HCEC 1CT (cell line): ENCODE results near the gene AUTS2.

Experiments
- DNase-seq: peaks from one replicate; pipeline ENCODE4 v3.0.0-alpha.2; 2017

The AUTS2 gene

DNA sequence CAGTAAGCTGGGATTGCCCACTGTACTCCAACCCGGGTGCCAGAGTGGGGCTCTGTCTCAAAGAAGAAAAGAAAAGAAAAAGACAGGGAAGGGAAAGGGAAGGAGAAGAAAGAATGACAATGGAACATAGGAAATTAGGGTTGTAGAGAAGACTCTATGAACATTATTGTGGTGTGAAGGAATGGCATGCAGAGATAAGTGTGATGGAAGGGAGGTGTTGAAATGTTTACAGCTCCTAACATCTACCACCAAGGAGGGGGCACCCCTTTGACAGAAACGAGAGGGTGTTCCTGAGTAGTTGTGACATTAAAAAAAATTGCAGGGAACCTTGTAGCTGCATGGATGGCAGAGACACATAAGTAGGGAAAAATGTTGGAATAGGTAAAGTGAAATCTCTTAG, 27.5 kb downstream of the AUTS2 start:
- DNase-seq = no peak

DNA sequence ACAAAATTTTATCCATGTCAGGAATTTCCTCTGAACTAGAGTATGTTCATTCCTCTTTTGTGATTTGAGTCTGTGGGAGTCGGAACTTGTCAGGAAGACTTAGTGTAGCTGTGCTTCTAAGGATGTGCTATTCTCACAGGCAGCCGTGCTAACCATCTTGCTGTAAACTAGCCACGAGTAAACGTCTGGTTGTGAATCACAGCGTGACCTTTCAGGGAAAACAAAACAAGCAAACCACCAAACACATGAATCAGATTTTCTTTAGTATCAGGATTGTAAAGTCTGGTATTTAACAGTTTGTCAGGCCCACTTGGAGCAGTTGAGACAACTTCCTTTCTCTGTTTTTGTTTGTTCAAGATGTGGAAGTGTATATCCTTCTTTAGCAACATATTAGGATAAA, 32.0 kb downstream of the AUTS2 start:
- DNase-seq = no peak

DNA sequence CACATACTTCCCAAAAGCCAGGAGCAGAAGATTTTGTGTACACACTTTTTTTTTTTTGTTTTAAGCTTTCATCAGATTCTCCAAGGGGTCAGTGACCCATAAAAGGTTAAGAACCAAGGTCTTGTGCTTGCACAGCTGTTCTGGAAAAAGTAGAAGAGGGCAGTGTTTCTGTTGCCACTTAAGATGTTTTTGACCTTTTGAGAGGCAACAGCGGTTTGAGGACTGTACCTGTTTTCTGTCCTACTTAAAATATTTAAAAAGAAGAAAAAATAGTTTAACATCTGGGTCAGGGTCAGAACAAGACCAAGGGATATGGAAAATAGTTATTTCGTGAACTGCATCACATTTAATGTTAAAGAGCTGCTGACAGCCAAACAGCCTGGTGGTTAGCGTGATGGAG, 32.9 kb downstream of the AUTS2 start:
- DNase-seq = no peak

DNA sequence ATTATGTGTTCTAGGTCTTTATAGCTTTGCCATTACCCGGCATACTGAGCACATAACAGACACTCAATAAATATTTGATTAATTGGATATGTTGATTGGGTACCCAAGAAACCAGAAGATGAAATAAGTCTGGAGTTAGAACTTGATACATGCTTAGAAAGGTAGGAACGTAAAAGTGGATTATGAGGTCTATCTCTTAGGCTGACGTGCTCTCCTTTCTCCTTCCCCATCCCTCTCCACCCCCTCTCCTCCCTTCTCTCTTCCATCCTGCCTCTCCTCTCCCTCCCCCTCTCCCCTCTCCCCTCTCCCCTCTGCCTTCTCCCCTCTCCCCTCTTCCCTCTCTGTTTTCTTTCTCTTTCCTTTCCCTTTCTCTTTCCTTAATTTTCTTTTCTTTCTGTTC, 34.0 kb downstream of the AUTS2 start:
- no peak for DNase-seq

DNA sequence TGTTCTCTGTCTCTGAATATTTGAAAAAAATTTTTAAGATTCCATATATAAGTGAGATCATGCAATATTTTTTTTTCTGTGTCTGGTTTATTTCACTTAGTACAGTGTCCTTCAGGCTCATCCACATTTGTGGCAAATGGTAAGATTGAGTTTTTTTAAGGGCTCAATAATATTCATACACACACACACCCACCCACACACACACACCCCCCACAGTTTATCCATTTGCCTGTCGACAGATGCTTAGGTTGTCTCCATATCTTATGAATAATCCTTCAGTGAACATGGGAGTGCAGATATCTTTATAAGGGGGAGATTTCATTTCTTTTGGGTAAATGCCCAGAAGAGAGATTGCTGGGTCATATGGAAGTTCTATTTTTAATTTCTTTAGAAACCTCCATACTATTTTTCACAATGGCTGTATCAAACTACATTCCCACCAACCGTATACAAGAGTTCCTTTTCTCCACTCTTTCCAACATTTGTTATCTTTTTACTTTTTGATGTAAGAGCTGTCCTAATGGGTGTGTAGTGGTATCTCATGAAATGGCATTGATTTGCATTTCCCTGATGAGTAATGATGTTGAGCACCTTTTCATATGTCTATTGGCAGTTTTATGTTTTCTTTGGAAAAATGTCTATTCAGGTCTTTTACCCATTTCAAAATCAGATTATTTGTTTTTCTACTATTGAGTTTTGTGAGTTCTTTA, 35.0 kb downstream of the AUTS2 start:
- DNase-seq = no peak

DNA sequence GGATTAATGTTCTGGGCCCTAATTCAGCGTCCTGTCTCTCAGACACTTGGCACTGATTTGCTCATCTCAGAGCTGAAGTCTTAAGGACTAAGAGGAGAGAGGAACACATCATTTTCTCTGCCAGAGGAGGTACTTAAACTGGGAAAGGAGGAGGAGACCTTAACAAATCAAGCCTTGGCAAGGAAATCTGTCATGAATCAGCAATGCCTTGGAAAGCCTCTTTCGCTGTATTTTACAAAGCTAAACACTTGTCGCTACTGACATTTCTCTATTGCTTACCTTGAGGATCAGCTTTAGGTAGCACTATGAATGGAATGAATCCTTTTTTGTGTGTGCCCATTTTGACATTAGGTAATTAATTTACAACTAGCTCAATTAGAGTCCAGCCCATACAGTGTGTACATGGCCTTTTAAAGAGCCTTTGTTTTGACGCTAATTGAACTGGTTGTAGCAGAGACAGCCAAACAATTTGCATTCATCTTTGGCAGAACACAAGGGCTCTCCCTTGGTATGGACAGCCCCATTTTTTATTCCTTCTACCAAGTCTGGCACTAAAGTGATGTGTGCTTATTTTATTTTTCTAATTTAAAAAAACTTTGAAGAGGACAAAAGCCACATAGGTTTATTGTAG, 37.4 kb downstream of the AUTS2 start:
- DNase-seq = no peak

DNA sequence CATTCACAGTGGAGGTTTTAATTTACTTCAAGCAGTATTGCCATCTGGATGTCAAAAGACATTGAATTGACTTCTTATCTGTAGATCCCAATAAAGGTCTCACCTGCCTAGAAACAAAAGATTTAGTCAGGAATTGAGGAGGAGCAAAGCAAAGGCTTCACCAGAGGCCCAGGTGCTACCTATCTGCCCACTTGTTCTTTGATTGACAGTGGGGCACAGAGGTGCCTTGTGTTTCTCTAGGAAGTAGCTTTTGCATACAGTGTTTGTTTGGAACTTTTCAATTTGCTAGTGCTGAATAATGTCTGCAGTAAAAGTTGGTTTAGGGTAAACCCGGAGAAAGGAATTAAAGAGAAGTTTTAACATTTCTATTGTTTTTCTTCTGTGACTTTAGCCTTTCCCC, 40.4 kb downstream of the AUTS2 start:
- no peak for DNase-seq

DNA sequence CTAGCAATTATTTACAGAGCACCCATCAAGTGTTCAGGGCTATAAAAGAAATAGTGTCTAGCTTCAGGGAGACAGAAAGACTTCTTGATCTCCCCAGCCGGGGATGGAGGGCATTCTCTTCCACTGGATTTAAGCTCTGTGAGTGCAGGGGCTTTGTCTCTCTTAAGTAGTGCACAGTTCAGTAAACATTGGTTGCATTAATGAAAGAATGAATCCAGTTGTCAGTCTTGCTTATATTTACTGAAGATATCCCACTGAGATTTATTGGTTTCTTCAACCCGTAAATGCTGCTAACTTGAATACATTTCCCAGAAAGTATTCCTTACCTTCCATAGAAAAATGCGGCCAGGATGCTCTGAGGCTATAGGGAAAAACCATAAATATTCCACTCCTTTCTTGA, 41.9 kb downstream of the AUTS2 start:
- DNase-seq = no peak

DNA sequence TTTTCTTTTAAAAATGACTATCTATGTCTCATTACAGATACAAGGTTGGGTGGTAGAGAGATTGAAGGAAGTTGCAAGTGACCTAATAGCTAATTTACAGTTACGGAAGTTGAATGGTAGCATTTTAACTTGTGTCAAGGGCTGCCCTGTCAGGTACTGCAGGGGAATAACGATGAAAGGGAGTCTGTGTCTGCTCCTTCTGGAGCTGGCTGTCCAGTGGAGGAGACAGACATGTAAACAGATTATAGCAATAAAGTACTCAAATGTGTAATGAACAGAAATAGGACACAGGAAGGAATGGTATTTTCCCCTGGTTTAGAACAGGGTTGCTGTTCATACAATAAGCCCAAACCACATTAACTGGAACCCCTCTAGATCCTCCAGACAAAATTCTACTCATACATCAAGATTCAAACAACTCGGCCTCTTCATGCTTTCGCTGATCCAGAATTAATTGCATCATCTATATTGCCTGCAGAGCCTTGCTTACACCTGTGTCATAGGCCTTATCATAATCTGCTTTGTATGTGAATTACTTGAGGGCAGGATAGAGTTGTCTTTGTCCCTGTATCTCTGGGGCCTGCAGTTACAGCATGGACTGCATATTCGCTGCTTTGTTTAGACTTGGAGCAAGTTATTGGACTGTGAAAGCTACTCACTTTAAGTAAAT, 42.8 kb downstream of the AUTS2 start:
- no peak for DNase-seq

DNA sequence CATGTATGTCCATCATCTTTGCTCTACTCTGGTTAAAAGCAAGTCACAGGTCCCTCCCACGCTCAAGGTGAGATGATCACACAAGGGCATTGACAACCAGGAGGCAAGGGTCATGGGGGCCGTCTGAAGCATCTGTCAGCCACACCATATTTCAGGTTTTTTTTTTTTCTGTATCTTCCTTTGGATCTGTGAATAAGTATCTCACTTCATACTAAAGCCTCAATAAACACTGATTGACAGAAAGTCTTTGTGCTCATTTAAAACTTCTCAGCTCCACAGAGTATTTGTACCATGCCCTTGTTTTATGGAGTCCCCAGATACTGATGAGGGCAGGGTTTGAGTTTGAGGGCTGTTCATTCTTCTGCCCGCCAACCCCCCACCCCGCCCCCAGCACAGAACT, 45.0 kb downstream of the AUTS2 start:
- no peak for DNase-seq

DNA sequence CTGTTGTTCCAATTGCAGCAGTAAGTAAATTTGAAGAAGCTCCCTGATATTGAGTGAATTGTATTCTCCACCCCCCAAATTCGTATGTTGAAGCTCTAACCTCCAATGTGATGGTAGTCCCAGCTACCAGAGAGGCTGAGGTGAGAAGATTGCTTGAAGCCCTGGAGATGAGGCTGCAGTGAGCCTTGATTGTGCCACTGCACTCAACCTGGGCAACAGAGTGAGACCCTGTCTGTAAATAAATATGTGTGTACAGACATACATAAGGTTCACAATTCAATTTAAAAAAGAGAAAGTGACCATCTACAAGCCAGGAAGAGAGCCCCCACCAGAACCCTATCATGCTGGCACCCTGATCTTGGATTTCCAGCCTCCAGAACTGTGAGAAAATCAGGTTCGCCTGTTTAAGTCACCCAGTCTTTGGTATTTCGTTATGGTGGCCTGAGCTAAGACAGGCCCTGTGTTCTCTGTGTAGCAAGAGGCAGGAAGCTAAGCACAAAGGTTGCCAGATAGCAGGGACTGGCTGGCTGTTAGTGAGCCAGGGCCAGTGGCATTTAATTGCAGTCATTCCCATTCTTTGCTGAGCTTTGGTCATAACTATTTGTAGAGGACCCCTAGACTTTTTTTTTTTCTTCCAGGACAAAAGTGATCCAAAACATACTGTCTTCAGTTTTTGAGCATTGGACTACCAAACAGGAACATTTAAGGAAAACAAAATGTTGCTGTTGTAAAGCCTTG, 45.6 kb downstream of the AUTS2 start:
- no peak for DNase-seq

DNA sequence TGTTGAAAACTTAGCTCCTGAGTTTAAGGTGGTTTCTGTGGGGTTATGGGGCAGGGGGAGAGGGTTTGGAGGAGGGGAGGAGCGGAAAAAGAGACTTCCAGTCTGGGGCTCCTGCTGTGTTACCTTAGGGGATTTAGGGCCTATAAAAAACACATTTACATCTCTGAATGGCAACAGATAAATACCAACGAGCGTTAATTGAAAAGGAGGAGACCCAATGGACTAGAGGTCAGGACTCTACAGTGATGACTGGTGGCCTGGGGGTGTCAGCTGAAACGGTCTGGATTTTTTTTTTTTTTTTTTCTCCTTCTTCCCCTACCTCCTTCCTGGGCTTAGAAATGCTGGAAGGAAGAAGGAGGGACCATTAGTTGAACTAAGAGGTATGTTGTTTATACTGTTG, 47.4 kb downstream of the AUTS2 start:
- no peak for DNase-seq

DNA sequence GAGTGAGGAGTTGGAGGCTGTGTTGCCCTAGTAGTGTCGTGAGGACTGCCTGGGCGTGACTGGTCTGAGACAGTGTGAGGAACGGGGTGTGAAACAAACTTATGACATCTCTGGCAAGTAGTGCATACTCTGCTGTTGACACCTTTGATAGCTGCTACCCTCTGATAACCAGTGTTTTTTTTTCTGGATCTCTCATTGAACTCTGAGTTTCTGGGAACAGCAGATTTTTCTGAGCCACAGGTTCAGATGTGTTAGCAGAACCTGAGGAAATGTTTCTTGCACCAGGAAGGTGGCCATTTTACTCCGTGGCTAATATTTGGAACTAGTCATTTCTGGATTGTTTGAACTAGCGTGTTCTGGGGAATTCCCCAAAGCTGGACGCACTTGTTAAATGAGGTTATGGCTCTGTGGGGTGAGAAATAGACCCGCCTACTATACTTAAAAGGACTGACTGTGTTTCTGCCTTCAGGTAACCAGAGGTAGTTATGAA, 52.9 kb downstream of the AUTS2 start:
- no peak for DNase-seq

DNA sequence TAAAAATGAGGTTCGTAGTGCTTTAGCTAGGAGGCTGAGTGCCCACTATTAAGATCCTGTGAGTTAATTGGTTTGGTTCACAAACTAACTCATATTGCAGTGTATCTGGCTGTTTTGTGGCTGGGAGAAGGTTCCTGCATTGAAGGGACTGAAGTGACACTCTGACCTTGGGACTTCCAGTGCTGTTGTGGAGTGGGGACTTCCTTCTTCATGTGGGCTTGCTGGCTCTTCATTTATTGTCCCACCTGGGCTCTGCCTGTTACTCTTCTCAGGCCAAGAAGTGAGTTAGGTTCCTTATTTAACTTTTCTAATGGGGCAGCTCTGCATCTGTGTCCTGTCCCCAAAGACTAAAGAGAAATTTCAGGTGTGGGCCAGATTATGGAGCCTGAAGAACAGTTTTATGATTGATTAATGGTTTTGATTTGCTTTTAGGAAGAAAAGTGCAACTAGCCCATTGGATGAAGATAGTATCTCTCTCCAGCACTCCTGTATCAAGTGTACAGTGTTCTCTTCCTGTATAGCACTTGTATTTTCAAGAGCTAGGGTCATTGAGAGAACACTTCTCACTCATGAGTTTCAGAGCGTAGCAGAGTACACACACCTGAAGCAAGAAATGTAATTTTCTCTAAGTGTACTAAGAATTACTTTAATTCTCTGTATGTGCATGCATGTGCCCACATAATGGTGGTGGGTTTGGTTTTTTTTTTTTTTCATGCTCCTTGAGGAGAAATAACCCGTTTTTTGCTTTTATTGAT, 54.8 kb downstream of the AUTS2 start:
- no peak for DNase-seq

DNA sequence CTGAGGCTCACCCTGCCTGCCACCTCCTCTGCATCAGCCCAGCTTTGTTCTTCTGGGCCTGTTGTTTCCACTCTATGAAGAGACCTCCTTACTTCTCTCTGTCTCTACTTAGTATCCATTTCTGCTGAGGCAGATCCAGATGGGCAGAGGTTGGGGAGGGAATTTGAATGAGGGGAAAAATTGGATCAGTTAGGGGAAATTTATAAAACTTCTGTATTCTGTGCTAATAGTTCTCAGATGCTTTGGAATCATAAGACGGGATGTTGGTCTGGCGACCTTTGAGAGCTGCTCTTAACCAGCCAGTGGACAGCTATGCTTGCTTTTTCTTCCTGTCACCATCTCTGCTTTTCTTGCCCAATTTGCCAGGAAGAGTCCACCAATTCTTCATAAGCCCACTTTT, 55.5 kb downstream of the AUTS2 start:
- DNase-seq = no peak

DNA sequence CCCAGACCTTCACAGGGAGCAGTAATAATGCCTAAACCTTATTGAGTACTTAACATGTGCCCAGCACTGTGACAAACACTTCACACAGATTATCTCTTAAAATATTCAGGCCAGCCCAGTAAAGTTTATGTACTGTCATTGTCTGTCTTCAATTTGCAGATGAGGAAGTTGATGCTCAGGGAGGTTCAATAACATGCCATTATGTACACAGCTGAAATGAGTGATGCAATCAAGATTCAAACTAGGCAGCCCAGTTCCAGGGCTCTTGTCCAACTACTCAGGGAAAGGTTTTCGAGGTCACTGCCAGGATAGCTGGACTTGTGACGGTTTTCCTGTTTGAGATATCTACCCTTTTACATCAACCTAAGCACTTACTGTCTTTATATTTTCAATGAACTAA, 56.1 kb downstream of the AUTS2 start:
- DNase-seq = no peak

DNA sequence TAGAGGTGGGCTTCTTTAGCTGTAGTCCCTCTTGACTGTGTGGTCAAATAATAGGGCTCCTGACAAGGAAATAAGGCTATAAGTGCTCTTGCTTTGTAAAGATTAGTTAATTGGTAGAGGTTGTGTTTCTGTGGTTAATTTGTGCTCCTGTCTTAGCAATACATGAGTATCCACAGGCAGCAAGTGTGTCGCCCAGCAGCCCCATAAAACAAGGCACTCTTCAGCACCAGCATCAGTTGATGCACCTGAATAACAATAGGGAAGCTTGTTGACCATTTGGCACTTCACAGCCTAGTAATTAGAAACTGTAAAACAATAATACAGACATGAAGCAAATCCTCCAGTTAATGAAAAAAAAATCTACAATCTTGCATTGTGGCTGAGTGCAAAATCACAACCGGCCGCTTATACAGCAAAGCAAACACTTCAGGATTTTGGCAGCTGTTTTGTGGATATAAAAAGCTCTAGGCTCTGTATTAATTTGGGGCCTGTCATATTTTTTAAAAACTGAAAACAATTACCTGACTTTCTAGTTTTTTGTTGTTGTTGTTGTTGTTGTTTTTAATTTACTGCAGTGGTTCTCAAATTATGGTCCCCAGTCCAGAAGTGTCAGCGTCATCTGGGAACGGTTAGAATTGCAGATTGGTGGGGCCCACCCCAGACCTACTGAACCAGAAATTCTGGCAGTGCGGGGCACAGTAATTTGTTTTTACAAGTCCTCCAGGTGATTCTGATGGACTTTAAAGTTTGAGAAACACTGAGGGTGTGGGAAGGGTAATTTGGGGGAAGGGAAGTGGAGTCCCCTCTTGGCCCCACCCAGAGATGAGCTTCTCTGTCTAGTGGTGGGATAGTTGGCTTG, 56.8 kb downstream of the AUTS2 start:
- no peak for DNase-seq

DNA sequence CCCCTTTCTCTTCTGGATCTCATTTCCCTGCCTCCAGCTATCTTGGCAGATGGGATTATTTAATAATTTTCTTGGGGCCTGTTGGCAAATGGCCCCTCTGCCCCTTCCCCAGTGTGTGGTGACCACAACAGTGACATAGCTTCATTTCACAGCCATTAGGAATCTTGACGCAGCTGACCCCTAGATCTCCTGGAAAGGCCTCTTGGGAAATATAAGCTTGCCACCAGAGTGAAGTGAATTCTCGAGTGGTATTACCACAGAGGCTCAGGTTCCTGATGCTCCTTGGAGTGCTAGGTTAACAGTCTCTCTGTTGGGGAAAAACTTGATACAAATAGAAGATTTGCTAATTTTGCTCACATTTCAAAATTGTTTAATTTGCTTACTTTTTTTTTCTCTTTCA, 57.8 kb downstream of the AUTS2 start:
- DNase-seq = no peak

DNA sequence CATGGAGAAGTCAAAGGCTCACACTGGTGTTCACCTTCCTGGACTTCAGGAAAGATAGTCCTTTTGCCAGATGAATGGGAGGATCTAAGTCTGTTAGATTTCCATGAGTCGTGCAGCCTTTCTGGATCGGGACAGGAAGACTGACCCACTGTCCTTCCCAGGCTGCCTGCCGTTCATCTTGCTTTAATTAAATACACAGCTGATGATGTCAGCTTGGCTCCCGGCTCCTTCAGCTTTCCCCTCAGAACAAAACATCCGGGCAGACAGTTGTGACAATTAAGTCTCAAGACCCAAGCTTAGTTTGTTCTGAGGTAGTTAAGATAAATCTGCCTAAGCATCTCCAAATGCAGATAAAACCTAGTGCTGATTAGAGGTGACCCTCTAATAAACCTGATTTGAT, 58.6 kb downstream of the AUTS2 start:
- no peak for DNase-seq

DNA sequence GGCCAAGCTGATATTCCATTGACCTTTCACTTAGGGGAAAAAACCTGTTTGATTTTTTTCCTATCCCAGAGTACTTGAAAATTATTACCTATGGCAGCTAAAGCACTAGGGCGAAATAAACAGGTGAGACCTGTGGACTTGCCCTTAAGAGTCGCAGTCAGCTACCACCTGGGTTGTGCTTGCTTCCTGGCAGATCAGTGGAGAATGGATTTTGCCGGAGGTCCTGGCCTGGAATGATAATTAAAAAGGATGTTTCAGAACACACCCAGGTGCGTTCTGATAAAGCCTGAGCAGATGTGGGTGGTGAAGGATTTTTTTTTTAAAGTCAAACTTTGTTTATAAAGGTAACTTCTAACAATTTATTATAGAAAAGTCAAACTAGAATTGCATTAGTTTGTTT, 59.1 kb downstream of the AUTS2 start:
- no peak for DNase-seq

DNA sequence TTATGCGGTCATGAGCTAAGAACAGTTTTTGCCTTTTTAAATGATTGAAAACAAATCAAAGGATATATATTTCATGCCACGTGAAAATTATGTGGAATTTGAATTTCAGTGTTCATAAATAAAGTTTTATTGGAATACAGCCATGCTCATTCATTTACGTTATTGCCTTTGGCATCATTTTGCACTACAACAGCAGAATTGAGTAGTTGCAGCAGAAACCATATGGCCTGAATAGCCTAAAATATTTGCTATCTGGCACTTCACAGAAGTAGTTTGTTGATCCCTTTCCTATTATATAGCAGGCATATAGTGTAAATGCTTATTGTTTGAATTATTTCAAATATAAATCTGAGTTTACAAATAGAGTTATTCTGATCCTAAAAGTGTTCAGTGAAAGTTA, 59.7 kb downstream of the AUTS2 start:
- no peak for DNase-seq

DNA sequence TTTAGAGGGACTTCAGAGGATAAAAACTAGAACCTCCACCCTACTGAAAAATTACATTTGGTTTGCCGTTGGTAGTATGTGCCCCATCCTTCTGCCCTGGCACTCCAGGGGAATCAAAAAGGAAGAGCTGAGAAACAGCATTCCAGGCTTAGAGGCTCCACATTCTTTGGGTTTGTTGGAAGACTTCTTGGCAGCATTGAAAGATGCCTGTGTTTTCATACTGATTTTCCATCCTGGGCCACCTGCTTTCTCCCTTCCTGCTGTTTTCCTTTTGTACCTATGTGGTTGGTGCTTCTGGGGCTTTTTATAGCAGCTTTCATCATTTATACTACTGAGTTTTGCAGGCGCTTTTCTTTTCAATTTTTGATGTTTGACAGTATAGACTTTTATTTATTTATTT, 61.7 kb downstream of the AUTS2 start:
- DNase-seq = no peak
